HEK293 (cell line): ENCODE measurements around the gene PRCC.

Experiments used
- CTCF ChIA-PET: fragments of 350-600 bp; formaldehyde crosslinking; extraction: SDS; loops from one replicate; lab custom pipeline; 2021; ENCODE audit warnings: antibody characterized with exemption; lab: Yijun Ruan, JAX
- POLR2A ChIA-PET: fragments of 300-600 bp; formaldehyde crosslinking; extraction: SDS; loops from one replicate; lab custom pipeline; 2020; ENCODE audit warnings: antibody characterized with exemption, inconsistent platforms; lab: Yijun Ruan, JAX
- H3K27ac ChIP-seq: fragments of 200-500 bp; sonication (Bioruptor generic); 2 replicates; pipeline ENCODE4 v1.5.1; 2014; ENCODE audit warnings: low read depth, low read length, control low read depth, inconsistent platforms; ENCODE audit errors: extremely low read depth
- H3K36me3 ChIP-seq, 2 experiments: fragments of 200-500 bp in 1 of 2; sonication (Bioruptor generic) in 1 of 2; 1 replicate in 1 of 2; 2 replicates in 1 of 2; pipeline ENCODE4 v1.5.1; 2014 to 2017; ENCODE audit warnings: inconsistent platforms in 2 of 2, low read length in 2 of 2; ENCODE audit not compliant: control insufficient read depth in 2 of 2, insufficient read depth in 1 of 2
- H3K4me1 ChIP-seq: fragments of 200-500 bp; sonication (Bioruptor generic); 2 replicates; pipeline ENCODE4 v1.5.1; 2014; ENCODE audit warnings: mild to moderate bottlenecking, low read length, inconsistent platforms; ENCODE audit not compliant: control insufficient read depth, insufficient read depth
- H3K4me3 ChIP-seq: 2 replicates; pipeline ENCODE4 v1.5.1; 2011; ENCODE audit warnings: low read depth, mild to moderate bottlenecking, control low read depth, low read length, moderate library complexity
- H3K9me3 ChIP-seq: fragments of 200-500 bp; sonication (Bioruptor generic); 2 replicates; pipeline ENCODE4 v1.5.1; 2014; ENCODE audit warnings: low read depth, low read length, inconsistent platforms; ENCODE audit not compliant: control insufficient read depth, insufficient read depth
- MEIS1 ChIP-seq: sonication (generic); formaldehyde crosslinking; IDR thresholded peaks from 2 replicates; pipeline ENCODE4 v1.8.1; 2022; ENCODE audit warnings: missing genetic modification reagents, mild to moderate bottlenecking, borderline replicate concordance
- SCRT1 ChIP-seq: fragments of 450-650 bp; formaldehyde crosslinking; IDR thresholded peaks from 2 replicates; pipeline ENCODE4 v1.5.1; 2016; ENCODE audit warnings: missing biosample characterization, missing genetic modification characterization, borderline replicate concordance
- SETDB1 ChIP-seq: IDR thresholded peaks from one replicate; pipeline ENCODE4 v1.6.1; 2017; ENCODE audit warnings: mild to moderate bottlenecking, low read length, moderate library complexity, mixed read lengths; ENCODE audit not compliant: insufficient read length
- ZEB2 ChIP-seq: fragments of 450-650 bp; formaldehyde crosslinking; IDR thresholded peaks from 2 replicates; pipeline ENCODE4 v1.5.1; 2016; ENCODE audit warnings: missing biosample characterization, missing genetic modification characterization
- ZNF138 ChIP-seq: fragments of 450-650 bp; formaldehyde crosslinking; IDR thresholded peaks from 2 replicates; pipeline ENCODE4 v1.5.1; 2016; ENCODE audit warnings: missing biosample characterization, missing genetic modification characterization, borderline replicate concordance
- ZNF16 ChIP-seq: fragments of 450-650 bp; formaldehyde crosslinking; IDR thresholded peaks from 2 replicates; pipeline ENCODE4 v1.5.1; 2016; ENCODE audit warnings: low read depth, missing biosample characterization, missing genetic modification characterization
- ZNF169 ChIP-seq: fragments of 450-650 bp; formaldehyde crosslinking; IDR thresholded peaks from 2 replicates; pipeline ENCODE4 v1.5.1; 2016; ENCODE audit warnings: missing biosample characterization, missing genetic modification characterization
- ZNF184 ChIP-seq: fragments of 450-650 bp; IDR thresholded peaks from 2 replicates; pipeline ENCODE4 v1.5.1; 2018; ENCODE audit warnings: missing biosample characterization, mild to moderate bottlenecking, missing genetic modification characterization
- ZNF2 ChIP-seq: fragments of 450-650 bp; formaldehyde crosslinking; IDR thresholded peaks from 2 replicates; pipeline ENCODE4 v1.5.1; 2016; ENCODE audit warnings: missing biosample characterization, missing genetic modification characterization
- ZNF202 ChIP-seq: fragments of 450-650 bp; formaldehyde crosslinking; IDR thresholded peaks from 2 replicates; pipeline ENCODE4 v1.5.1; 2016; ENCODE audit warnings: missing biosample characterization, missing genetic modification characterization, borderline replicate concordance
- ZNF223 ChIP-seq: fragments of 450-650 bp; formaldehyde crosslinking; IDR thresholded peaks from 2 replicates; pipeline ENCODE4 v1.5.1; 2016; ENCODE audit warnings: missing biosample characterization, missing genetic modification characterization
- ZNF585B ChIP-seq: fragments of 450-650 bp; formaldehyde crosslinking; IDR thresholded peaks from 2 replicates; pipeline ENCODE4 v1.5.1; 2016; ENCODE audit warnings: missing biosample characterization, missing genetic modification characterization
- ZNF621 ChIP-seq: fragments of 450-650 bp; formaldehyde crosslinking; IDR thresholded peaks from 2 replicates; pipeline ENCODE4 v1.5.1; 2017; ENCODE audit warnings: missing biosample characterization, missing genetic modification characterization
- ZNF658 ChIP-seq: fragments of 450-650 bp; formaldehyde crosslinking; IDR thresholded peaks from 2 replicates; pipeline ENCODE4; 2016; ENCODE audit warnings: missing biosample characterization, missing genetic modification characterization
- TF ChIP-seq, protein P1 (sequence below): fragments of 450-650 bp; formaldehyde crosslinking; IDR thresholded peaks from 2 replicates; pipeline ENCODE4 v1.5.1; 2016; ENCODE audit warnings: missing biosample characterization, missing genetic modification characterization
- TF ChIP-seq, protein P2 (sequence below): fragments of 450-650 bp; formaldehyde crosslinking; IDR thresholded peaks from 2 replicates; pipeline ENCODE4 v1.5.1; 2016; ENCODE audit warnings: missing biosample characterization, missing genetic modification characterization
- TF ChIP-seq, protein P3 (sequence below): fragments of 450-650 bp; formaldehyde crosslinking; optimal IDR thresholded peaks from 2 replicates; pipeline ENCODE3; 2016; ENCODE audit warnings: missing biosample characterization, mild to moderate bottlenecking, missing genetic modification characterization
- TF ChIP-seq, protein P4 (sequence below): fragments of 450-650 bp; formaldehyde crosslinking; IDR thresholded peaks from 2 replicates; pipeline ENCODE4 v1.5.1; 2016; ENCODE audit warnings: missing biosample characterization, missing genetic modification characterization
- TF ChIP-seq, protein P5 (sequence below): fragments of 450-650 bp; formaldehyde crosslinking; IDR thresholded peaks from 2 replicates; pipeline ENCODE4 v1.5.1; 2016; ENCODE audit warnings: missing biosample characterization, missing genetic modification characterization
- TF ChIP-seq, protein P6 (sequence below): fragments of 450-650 bp; formaldehyde crosslinking; IDR thresholded peaks from 2 replicates; pipeline ENCODE4 v1.5.0; 2017; ENCODE audit warnings: missing biosample characterization, missing genetic modification characterization, borderline replicate concordance

The PRCC gene

DNA sequence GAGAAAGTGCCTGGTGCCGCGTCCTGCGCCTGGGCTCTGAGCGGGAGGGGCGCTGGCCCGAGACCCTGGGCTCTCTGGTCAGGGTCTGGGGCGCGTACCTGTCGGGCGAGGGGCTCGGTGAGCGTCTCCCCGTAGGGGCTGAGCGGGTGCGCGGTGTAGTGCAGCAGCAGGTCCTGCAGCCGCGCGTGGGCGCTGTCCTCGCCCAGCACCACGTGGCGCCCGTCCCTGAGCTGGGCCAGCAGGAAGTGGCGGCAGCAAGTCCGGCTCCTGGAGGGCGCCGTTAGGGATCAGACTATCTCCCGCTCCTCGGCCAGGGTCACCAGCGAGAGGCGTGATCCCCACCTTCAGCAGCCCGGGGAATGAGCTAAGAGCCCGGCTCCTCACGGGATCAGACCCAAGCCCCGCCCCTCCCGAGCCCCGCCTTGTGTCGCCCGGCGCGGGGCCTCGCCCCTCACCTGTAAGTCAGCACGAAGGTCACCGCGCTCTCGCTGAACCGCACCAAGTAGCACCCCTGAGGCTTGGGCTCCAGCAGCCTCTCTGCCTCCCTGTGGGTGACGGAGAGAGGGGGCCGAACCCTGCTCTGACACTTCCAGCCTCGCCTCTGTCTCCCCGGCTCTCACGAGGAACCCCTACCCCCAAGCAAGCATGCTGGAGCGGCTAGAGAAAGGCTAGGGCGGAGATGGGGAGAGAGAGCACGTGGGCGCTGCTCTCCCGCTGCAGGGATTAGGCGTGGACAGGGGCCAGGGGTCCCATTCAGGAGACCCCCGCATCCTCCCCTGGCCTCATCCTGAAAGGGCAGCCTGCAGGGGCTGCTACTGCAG, 46.6 kb downstream of the PRCC start:
- ChIA-PET CTCF (interaction anchor here (0.6 to 1.3 kb wide), 5 partner anchors 12 to 76 kb away, joined by 3 to 6 read pairs (median 4); no protein-coding TSS in a partner anchor), POLR2A (interaction anchor here (0.7 kb wide), 1 partner anchor 73 kb away, joined by 3 read pairs; the partner anchor contains the start of gene MRPL24)
- Histone ChIP-seq H3K27ac (no peak overlapping the region), H3K4me3 (no peak overlapping the region), H3K9me3 (no peaks in the 10 kb centered on the region), H3K4me1 (no peaks in the 10 kb centered on the region), H3K36me3 (no peaks in the 10 kb centered on the region)
- TF ChIP-seq ZNF585B (tag by site-specific recombination) (no peak), ZNF2 (no peak), ZNF138 (no peak), ZEB2 (tag by site-specific recombination) (no peak)
- TF ChIP-seq, protein P1, sequence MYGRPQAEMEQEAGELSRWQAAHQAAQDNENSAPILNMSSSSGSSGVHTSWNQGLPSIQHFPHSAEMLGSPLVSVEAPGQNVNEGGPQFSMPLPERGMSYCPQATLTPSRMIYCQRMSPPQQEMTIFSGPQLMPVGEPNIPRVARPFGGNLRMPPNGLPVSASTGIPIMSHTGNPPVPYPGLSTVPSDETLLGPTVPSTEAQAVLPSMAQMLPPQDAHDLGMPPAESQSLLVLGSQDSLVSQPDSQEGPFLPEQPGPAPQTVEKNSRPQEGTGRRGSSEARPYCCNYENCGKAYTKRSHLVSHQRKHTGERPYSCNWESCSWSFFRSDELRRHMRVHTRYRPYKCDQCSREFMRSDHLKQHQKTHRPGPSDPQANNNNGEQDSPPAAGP (tag by site-specific recombination): no peak
- TF ChIP-seq, protein P2, sequence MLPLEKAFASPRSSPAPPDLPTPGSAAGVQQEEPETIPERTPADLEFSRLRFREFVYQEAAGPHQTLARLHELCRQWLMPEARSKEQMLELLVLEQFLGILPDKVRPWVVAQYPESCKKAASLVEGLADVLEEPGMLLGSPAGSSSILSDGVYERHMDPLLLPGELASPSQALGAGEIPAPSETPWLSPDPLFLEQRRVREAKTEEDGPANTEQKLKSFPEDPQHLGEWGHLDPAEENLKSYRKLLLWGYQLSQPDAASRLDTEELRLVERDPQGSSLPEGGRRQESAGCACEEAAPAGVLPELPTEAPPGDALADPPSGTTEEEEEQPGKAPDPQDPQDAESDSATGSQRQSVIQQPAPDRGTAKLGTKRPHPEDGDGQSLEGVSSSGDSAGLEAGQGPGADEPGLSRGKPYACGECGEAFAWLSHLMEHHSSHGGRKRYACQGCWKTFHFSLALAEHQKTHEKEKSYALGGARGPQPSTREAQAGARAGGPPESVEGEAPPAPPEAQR (tag by site-specific recombination): no peak

DNA sequence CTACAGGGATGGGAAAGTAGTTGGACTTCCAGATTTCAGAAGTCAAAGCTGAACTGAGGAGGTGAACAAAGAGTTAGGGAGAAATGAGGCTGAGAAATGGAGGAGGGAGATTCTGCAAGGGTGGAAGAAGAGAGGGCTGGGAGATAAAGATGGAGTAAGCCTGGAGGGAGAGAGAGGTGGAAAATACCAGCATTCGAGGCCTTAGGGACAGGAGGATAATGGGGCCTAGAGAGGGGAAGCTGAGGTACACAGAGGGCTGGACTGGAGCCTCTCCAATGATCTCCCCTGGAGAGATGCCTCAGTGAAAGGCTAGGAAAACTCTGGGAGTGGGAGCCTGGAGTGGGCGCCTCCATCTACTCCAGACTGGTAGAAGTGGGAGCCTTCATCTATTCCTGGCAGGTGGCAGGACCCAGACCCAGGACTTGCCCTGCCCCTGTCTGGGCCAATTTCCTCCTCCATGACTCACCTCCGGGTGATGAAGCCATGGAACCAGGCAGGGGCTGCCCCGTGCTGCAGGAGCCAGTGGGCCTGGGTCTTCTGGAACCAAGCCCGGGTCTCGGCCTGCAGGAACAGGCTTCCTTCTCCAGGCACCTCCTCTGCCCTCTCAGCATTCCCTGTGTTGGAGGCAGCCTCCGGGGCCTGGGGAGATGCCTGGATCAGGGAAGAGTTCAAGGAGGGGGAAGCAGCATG, 47.4 kb downstream of the PRCC start:
- Histone ChIP-seq H3K4me3 (no peak overlapping the region), H3K36me3 (no peaks in the 10 kb centered on the region), H3K27ac (no peak overlapping the region), H3K9me3 (no peaks in the 10 kb centered on the region), H3K4me1 (no peaks in the 10 kb centered on the region)
- TF ChIP-seq MEIS1 (no peak), SETDB1 (no peak)
- TF ChIP-seq, protein P3, sequence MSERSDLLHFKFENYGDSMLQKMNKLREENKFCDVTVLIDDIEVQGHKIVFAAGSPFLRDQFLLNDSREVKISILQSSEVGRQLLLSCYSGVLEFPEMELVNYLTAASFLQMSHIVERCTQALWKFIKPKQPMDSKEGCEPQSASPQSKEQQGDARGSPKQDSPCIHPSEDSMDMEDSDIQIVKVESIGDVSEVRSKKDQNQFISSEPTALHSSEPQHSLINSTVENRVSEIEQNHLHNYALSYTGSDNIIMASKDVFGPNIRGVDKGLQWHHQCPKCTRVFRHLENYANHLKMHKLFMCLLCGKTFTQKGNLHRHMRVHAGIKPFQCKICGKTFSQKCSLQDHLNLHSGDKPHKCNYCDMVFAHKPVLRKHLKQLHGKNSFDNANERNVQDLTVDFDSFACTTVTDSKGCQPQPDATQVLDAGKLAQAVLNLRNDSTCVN (tag by site-specific recombination): no peak
- CTCF ChIA-PET: interaction anchor here (0.6 to 1.3 kb wide), 5 partner anchors 12 to 75 kb away, joined by 3 to 7 read pairs (median 4); no protein-coding TSS in a partner anchor
- POLR2A ChIA-PET: interaction anchor here (0.7 kb wide), 1 partner anchor 74 kb away, joined by 3 read pairs; the partner anchor contains the start of gene MRPL24

DNA sequence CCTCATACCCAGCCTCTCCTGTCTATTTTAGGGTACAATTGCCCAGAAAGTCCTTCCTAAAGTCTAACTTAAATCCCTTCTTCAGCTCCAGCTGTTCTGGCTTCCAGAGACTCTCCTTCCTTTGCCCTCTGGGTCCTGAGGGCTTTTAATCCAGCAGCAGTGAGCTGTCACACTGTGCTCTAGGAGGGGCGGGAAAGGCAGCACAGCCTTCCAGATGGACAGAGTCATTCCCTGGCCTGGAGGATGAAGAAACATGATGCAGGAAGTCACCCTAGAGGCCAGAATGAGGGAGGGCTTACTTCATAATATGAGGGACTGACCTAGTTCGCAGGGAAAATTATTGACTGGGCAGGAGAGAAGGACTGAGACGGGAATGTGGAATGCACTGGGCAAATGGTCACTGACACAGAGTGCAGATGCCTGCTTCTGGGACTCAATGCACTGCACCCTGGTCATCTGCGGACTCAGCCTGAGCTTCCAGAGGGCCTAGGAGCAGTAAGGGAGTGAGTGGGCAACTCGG, 48.0 kb downstream of the PRCC start:
- POLR2A ChIA-PET: no interaction called here
- no peak overlapping the region for H3K4me3 ChIP-seq
- CTCF ChIA-PET: interaction anchor here (0.6 to 1.5 kb wide), 3 partner anchors 21 to 44 kb away, joined by 3 to 7 read pairs (median 4); no protein-coding TSS in a partner anchor
- no peaks in the 10 kb centered on the region for H3K4me1 ChIP-seq
- no peaks in the 10 kb centered on the region for H3K36me3 ChIP-seq
- no peak overlapping the region for H3K27ac ChIP-seq
- no peaks in the 10 kb centered on the region for H3K9me3 ChIP-seq
- TF ChIP-seq ZNF16 (tag by site-specific recombination) (no peak), ZNF184 (tag by site-specific recombination) (no peak), ZNF169 (no peak), ZNF658 (no peak), ZNF621 (tag by site-specific recombination) (no peak), SCRT1 (tag by site-specific recombination) (no peak), ZNF223 (no peak), ZNF202 (no peak)
- TF ChIP-seq, protein P4, sequence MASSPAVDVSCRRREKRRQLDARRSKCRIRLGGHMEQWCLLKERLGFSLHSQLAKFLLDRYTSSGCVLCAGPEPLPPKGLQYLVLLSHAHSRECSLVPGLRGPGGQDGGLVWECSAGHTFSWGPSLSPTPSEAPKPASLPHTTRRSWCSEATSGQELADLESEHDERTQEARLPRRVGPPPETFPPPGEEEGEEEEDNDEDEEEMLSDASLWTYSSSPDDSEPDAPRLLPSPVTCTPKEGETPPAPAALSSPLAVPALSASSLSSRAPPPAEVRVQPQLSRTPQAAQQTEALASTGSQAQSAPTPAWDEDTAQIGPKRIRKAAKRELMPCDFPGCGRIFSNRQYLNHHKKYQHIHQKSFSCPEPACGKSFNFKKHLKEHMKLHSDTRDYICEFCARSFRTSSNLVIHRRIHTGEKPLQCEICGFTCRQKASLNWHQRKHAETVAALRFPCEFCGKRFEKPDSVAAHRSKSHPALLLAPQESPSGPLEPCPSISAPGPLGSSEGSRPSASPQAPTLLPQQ (tag by site-specific recombination): no peak
- TF ChIP-seq, protein P5, sequence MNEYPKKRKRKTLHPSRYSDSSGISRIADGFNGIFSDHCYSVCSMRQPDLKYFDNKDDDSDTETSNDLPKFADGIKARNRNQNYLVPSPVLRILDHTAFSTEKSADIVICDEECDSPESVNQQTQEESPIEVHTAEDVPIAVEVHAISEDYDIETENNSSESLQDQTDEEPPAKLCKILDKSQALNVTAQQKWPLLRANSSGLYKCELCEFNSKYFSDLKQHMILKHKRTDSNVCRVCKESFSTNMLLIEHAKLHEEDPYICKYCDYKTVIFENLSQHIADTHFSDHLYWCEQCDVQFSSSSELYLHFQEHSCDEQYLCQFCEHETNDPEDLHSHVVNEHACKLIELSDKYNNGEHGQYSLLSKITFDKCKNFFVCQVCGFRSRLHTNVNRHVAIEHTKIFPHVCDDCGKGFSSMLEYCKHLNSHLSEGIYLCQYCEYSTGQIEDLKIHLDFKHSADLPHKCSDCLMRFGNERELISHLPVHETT (tag by site-specific recombination): no peak
- TF ChIP-seq, protein P6, sequence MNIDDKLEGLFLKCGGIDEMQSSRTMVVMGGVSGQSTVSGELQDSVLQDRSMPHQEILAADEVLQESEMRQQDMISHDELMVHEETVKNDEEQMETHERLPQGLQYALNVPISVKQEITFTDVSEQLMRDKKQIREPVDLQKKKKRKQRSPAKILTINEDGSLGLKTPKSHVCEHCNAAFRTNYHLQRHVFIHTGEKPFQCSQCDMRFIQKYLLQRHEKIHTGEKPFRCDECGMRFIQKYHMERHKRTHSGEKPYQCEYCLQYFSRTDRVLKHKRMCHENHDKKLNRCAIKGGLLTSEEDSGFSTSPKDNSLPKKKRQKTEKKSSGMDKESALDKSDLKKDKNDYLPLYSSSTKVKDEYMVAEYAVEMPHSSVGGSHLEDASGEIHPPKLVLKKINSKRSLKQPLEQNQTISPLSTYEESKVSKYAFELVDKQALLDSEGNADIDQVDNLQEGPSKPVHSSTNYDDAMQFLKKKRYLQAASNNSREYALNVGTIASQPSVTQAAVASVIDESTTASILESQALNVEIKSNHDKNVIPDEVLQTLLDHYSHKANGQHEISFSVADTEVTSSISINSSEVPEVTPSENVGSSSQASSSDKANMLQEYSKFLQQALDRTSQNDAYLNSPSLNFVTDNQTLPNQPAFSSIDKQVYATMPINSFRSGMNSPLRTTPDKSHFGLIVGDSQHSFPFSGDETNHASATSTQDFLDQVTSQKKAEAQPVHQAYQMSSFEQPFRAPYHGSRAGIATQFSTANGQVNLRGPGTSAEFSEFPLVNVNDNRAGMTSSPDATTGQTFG (tag by site-specific recombination): no peak
